Mucosa of descending colon (tissue), 3 donors: ENCODE results near the gene PTDSS2. TPM values are rescaled to one million over a fixed set of nuclear protein-coding genes. Genes with fewer than 3 reads are reported as not detected.
A peak's percentile ranks its signal among the peaks of the same experiment; 100 is the strongest.

Experiments
- ATAC-seq: fragments of 200-7000 bp; cut with Tn5 transposase; one replicate; pipeline ENCODE4 v1.9.1; 2020; ENCODE audit warnings: mild to moderate bottlenecking, moderate library complexity
- DNase-seq, 3 donors: peaks; one replicate each; pipeline ENCODE4 v3.0.0-alpha.2; 2020
- H3K36me3 ChIP-seq: fragments of 200-600 bp; one replicate; pipeline ENCODE4 v1.8.0; 2021; ENCODE audit warnings: low read depth, mild to moderate bottlenecking
- H3K4me1 ChIP-seq: fragments of 200-600 bp; one replicate; pipeline ENCODE4 v1.8.0; 2021; ENCODE audit warnings: low read depth, mild to moderate bottlenecking
- H3K4me3 ChIP-seq: fragments of 200-600 bp; one replicate; pipeline ENCODE4 v1.8.0; 2021; ENCODE audit warnings: mild to moderate bottlenecking
- H3K9me3 ChIP-seq: fragments of 200-600 bp; one replicate; pipeline ENCODE4 v1.8.0; 2021; ENCODE audit warnings: mild to moderate bottlenecking
- CTCF ChIP-seq: fragments of 200-600 bp; IDR thresholded peaks from one replicate; pipeline ENCODE4 v1.8.0; 2022; ENCODE audit warnings: antibody characterized with exemption, mild to moderate bottlenecking
- intact Hi-C, 2 donors: fragments of 100-400 bp; cut with DNase I in 1 of 2; cut with micrococcal nuclease in 1 of 2; formaldehyde crosslinking; loops; one replicate each; pipeline versions ENCODE4 v1.11.0 to v1.11.1; 2022; cut with DNase I, micrococcal nuclease
- total RNA-seq, 3 donors: library from RNA; stranded (reverse); fragmentation: NEBNext Ultra II Directional in 2 of 3; extraction: Animal tissue kit (Norgen Biotek cat#: 25700) in 2 of 3; gene quantifications; one replicate each; pipeline versions ENCODE4 v1.2.1 to v1.2.4, GENCODE V29; 2021 to 2023
- donor health status: DM: no; HTN: no; CAD: no; lungs with moderate emphysema.
- donor health status: DM: no; HTN: no; CAD: no.
- donor health status: DM: no; HTN: yes; CAD: no.

PTDSS2 gene
- total RNA-seq, 3 donors from 2014 or later = 19.2 to 34.8 (median 27.3) TPM

- intact Hi-C loops = no loop called here
- no peaks in the 10 kb centered on the region for H3K9me3 ChIP-seq
- no peak for ATAC-seq
- no peaks in the 10 kb centered on the region for H3K36me3 ChIP-seq
- DNase-seq = no peak
- H3K4me1 ChIP-seq = peaks cover 21% of the 10 kb centered on the region
- peak overlapping the region; percentile 65 for H3K4me3 ChIP-seq
- TF ChIP-seq CTCF = no peak
These were observed 85.1 kb downstream of the PTDSS2 start for GRCh38 chr11:535210-535518.

GRCh38 chr11:535519-536454 lies 85.7 kb downstream of the PTDSS2 start, which contains the start of gene HRAS:
HRAS (minus strand) TSS chr11:535576.
- peaks cover 21% of the 10 kb centered on the region for H3K4me1 ChIP-seq
- H3K36me3 ChIP-seq = no peaks in the 10 kb centered on the region
- H3K4me3 ChIP-seq = peak within 1 kb of the TSS; percentile 65
- DNase-seq (peak; percentile 94 to 98 (median 97)), ATAC-seq (peak; percentile 88)
- no peak for TF ChIP-seq CTCF
- no peaks in the 10 kb centered on the region for H3K9me3 ChIP-seq
- intact Hi-C loops = no loop called here

GRCh38 chr11:536841-537621 lies 87.0 kb downstream of the PTDSS2 start, which contains the start of gene LRRC56:
LRRC56 (plus strand) TSS chr11:537527; CDS start chr11:540685, 3,158 bp downstream.
- Histone ChIP-seq H3K4me3 (peak within 1 kb of the TSS; percentile 9), H3K4me1 (peaks cover 21% of the 10 kb centered on the region), H3K36me3 (no peaks in the 10 kb centered on the region), H3K9me3 (no peaks in the 10 kb centered on the region)
- peak; percentile 73 for ATAC-seq
- TF ChIP-seq CTCF = no peak
- intact Hi-C loops = no loop called here
- peak; percentile 94 to 96 (median 95) for DNase-seq

- no peak for TF ChIP-seq CTCF
- ATAC-seq (no peak), DNase-seq (peak in 2 of 3 donors; percentile 50 to 55)
- Histone ChIP-seq H3K9me3 (no peaks in the 10 kb centered on the region), H3K4me1 (peaks cover 21% of the 10 kb centered on the region), H3K36me3 (no peaks in the 10 kb centered on the region), H3K4me3 (no peak overlapping the region)
- intact Hi-C loops = no loop called here
These were observed 87.7 kb downstream of the PTDSS2 start for GRCh38 chr11:537622-538430.

GRCh38 chr11:538431-539051 lies 88.5 kb downstream of the PTDSS2 start:
- Histone ChIP-seq H3K4me1 (peaks cover 20% of the 10 kb centered on the region), H3K36me3 (no peaks in the 10 kb centered on the region), H3K9me3 (no peaks in the 10 kb centered on the region), H3K4me3 (no peak overlapping the region)
- TF ChIP-seq CTCF = no peak
- DNase-seq (peak in 1 of 3 donors; percentile 46), ATAC-seq (no peak)
- intact Hi-C loops = no loop called here
